Measurements from ENCODE around the gene PLD4. TPM values are rescaled to one million over a fixed set of nuclear protein-coding genes. Genes with fewer than 3 reads are reported as not detected.

PLD4 gene
- total RNA-seq, 4 donors from 2014 or later, result 0.84 to 2.6 (median 1.2) TPM

GRCh38 chr14:104968541-104969401 is 44.1 kb downstream of the PLD4 start:
- no peak for TF ChIP-seq CTCF (IDR thresholded peaks at IDR 0.05)
- no peak for TF ChIP-seq POLR2A (IDR thresholded peaks at IDR 0.05)
- H3K4me3 ChIP-seq (ENCODE audit: low read depth, poor library complexity, severe bottlenecking), result peak overlapping the region; percentile 53
- 21 to 23% methylated on average over 18 to 21 of the region's 21 CpGs for WGBS, 2 donors
- DNase-seq (ENCODE audit: low spot score in 2 of 2), result peak; percentile 86 to 95
- intact Hi-C loops (cut with DNase I; ENCODE audit: low total_unique reads), result no loop called here

GRCh38 chr14:104969741-104970230 is 45.1 kb downstream of the PLD4 start:
- TF ChIP-seq CTCF (IDR thresholded peaks at IDR 0.05) (no peak), POLR2A (IDR thresholded peaks at IDR 0.05) (no peak)
- peak overlapping the region; percentile 53 for H3K4me3 ChIP-seq (ENCODE audit: low read depth, poor library complexity, severe bottlenecking)
- intact Hi-C loops (cut with DNase I; ENCODE audit: low total_unique reads), result no loop called here
- no peak for DNase-seq (ENCODE audit: low spot score in 2 of 2)
- 60 to 68% methylated on average over 4 to 6 of the region's 10 CpGs for WGBS, 2 donors

GRCh38 chr14:104970231-104971068 is 45.8 kb downstream of the PLD4 start:
- WGBS, 2 donors, result 27 to 40% methylated on average over 10 to 17 of the region's 19 CpGs
- no peak for TF ChIP-seq CTCF (IDR thresholded peaks at IDR 0.05)
- TF ChIP-seq POLR2A (IDR thresholded peaks at IDR 0.05), result no peak
- intact Hi-C loops (cut with DNase I; ENCODE audit: low total_unique reads), result no loop called here
- peak overlapping the region; percentile 53 for H3K4me3 ChIP-seq (ENCODE audit: low read depth, poor library complexity, severe bottlenecking)
- peak; percentile 91 to 98 for DNase-seq (ENCODE audit: low spot score in 2 of 2)

GRCh38 chr14:104971447-104972240 is 47.0 kb downstream of the PLD4 start:
- TF ChIP-seq POLR2A (IDR thresholded peaks at IDR 0.05) (no peak), CTCF (IDR thresholded peaks at IDR 0.05) (no peak)
- DNase-seq (ENCODE audit: low spot score in 2 of 2), result peak in 1 of 2 donors; percentile 89
- WGBS, 2 donors, result 52 to 64% methylated on average over 9 to 12 of the region's 12 CpGs
- intact Hi-C loops (cut with DNase I; ENCODE audit: low total_unique reads), result no loop called here
- no peak overlapping the region for H3K4me3 ChIP-seq (ENCODE audit: low read depth, poor library complexity, severe bottlenecking)

Data from lower leg skin (tissue), 4 donors.